HG03196 (cell line): ENCODE results near the gene KCNG1.
"Not testable (repeated sequence)": the region's sequence is repeated elsewhere in the genome, so short reads cannot be mapped to it uniquely, and the experiment has no call there.

Source experiments
- ATAC-seq: cut with Tn5 transposase; IDR thresholded peaks from one replicate; pipeline ENCODE4 v1.9.1; 2021; ENCODE audit not compliant: unreplicated experiment

KCNG1 gene

GRCh38 chr20:50992336-50992732 lies 30.6 kb downstream of the KCNG1 start:
- ATAC-seq, result no peak

GRCh38 chr20:50991076-50991475 lies 31.8 kb downstream of the KCNG1 start:
- no peak for ATAC-seq

GRCh38 chr20:50987493-50988210 lies 35.3 kb downstream of the KCNG1 start:
- ATAC-seq, result no peak

- no peak for ATAC-seq
Measured at GRCh38 chr20:50983321-50983720, 39.6 kb downstream of the KCNG1 start.

- ATAC-seq, result no peak
Measured at GRCh38 chr20:50982363-50982762, 40.5 kb downstream of the KCNG1 start.

GRCh38 chr20:50981714-50982048 lies 41.2 kb downstream of the KCNG1 start:
- ATAC-seq, result no peak

GRCh38 chr20:50980851-50981713 lies 41.8 kb downstream of the KCNG1 start:
- no peak for ATAC-seq

GRCh38 chr20:50980071-50980681 lies 42.7 kb downstream of the KCNG1 start:
- no peak for ATAC-seq

- ATAC-seq, result not testable (repeated sequence)
Measured at GRCh38 chr20:50978533-50978932, 44.4 kb downstream of the KCNG1 start.

- no peak for ATAC-seq
Measured at GRCh38 chr20:50977066-50978021, 45.6 kb downstream of the KCNG1 start.

- ATAC-seq, result no peak
Measured at GRCh38 chr20:50975701-50976330, 47.1 kb downstream of the KCNG1 start.

- no peak for ATAC-seq
Measured at GRCh38 chr20:50969912-50970311, 53.0 kb downstream of the KCNG1 start.

- no peak for ATAC-seq
Measured at GRCh38 chr20:50969435-50969834, 53.5 kb downstream of the KCNG1 start.

GRCh38 chr20:50968289-50968688 lies 54.6 kb downstream of the KCNG1 start:
- no peak for ATAC-seq

GRCh38 chr20:50967586-50967985 lies 55.3 kb downstream of the KCNG1 start:
- no peak for ATAC-seq

- ATAC-seq, result no peak
Measured at GRCh38 chr20:50959543-50960126, 63.3 kb downstream of the KCNG1 start.

GRCh38 chr20:50958615-50959542 lies 64.0 kb downstream of the KCNG1 start, which contains the start of gene MOCS3:
Gene MOCS3 (plus strand): TSS chr20:50958818. CDS start chr20:50958843, 25 bp downstream.
- peak; percentile 79 for ATAC-seq

- peak; percentile 79 for ATAC-seq
Measured at GRCh38 chr20:50957798-50958614, 64.9 kb downstream of the KCNG1 start, which contains the start of gene DPM1. Gene DPM1 (minus strand): TSS chr20:50958532. CDS start chr20:50958523, 9 bp downstream.
